Effector memory CD4-positive, alpha-beta T cell (primary cell): ENCODE data around the gene GRID2.

Experiments
- DNase-seq, 3 donors: peaks; one replicate each; pipeline ENCODE4 v3.0.0-alpha.2; 2020
- H3K27ac ChIP-seq: 2 replicates; pipeline ENCODE4 v1.7.0; 2013; ENCODE audit warnings: mild to moderate bottlenecking, low read length, moderate library complexity; ENCODE audit not compliant: insufficient read depth, poor library complexity, severe bottlenecking
- H3K27me3 ChIP-seq: replicated peaks from 2 replicates; pipeline ENCODE4 v1.7.0; 2013; ENCODE audit warnings: mild to moderate bottlenecking, low read length; ENCODE audit not compliant: insufficient read depth, control insufficient read depth, poor library complexity, severe bottlenecking
- H3K36me3 ChIP-seq: 2 replicates; pipeline ENCODE4 v1.7.0; 2013; ENCODE audit warnings: mild to moderate bottlenecking, low read length, moderate library complexity; ENCODE audit not compliant: control insufficient read depth, insufficient read depth
- H3K4me1 ChIP-seq: 2 replicates; pipeline ENCODE4 v1.7.0; 2013; ENCODE audit warnings: low read length, mild to moderate bottlenecking; ENCODE audit not compliant: control insufficient read depth, insufficient read depth, poor library complexity, severe bottlenecking
- H3K4me3 ChIP-seq: 2 replicates; pipeline ENCODE4 v1.7.0; 2013; ENCODE audit warnings: low read length, low read depth, mild to moderate bottlenecking; ENCODE audit not compliant: insufficient read depth, poor library complexity, severe bottlenecking
- H3K9me3 ChIP-seq: 2 replicates; pipeline ENCODE4 v1.7.0; 2013; ENCODE audit warnings: mild to moderate bottlenecking, low read length, moderate library complexity; ENCODE audit not compliant: control insufficient read depth

Gene GRID2

GRCh38 chr4:92339676-92340075, 35.9 kb downstream of the GRID2 start:
- no peaks in the 10 kb centered on the region for H3K27me3 ChIP-seq
- H3K9me3 ChIP-seq: no peaks in the 10 kb centered on the region
- H3K4me1 ChIP-seq: no peaks in the 10 kb centered on the region
- H3K4me3 ChIP-seq: no peak overlapping the region
- DNase-seq: no peak
- no peak overlapping the region for H3K27ac ChIP-seq
- no peaks in the 10 kb centered on the region for H3K36me3 ChIP-seq

DNA sequence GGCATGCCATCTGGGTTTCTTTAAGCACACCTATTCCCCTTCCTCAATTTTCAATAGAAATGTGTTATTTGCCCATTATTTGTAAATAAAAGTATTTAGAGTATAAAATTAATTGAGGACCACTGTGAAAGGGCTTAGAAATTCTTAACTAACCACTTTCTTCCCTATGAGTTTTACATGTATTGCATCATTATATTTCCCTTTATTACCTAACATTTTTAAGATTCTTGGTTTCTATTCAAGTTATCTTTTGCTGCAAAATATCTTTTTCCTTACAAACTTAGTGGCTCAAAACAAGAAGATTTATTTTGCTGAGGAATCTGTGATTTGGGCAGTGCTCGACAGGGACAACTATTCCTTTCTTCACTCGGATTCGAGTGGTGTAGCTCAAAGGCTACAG, 40.5 kb downstream of the GRID2 start:
- Histone ChIP-seq H3K9me3 (no peaks in the 10 kb centered on the region), H3K4me1 (no peaks in the 10 kb centered on the region)

GRCh38 chr4:92346289-92346688, 42.5 kb downstream of the GRID2 start:
- H3K27ac ChIP-seq: no peak overlapping the region
- DNase-seq: no peak
- H3K27me3 ChIP-seq: no peaks in the 10 kb centered on the region
- H3K36me3 ChIP-seq: no peaks in the 10 kb centered on the region
- H3K9me3 ChIP-seq: no peaks in the 10 kb centered on the region
- H3K4me1 ChIP-seq: no peaks in the 10 kb centered on the region
- no peak overlapping the region for H3K4me3 ChIP-seq

More for the DNA sequence above, 40.5 kb downstream of the GRID2 start:
- H3K27me3 ChIP-seq: no peaks in the 10 kb centered on the region
- no peak overlapping the region for H3K4me3 ChIP-seq
- H3K36me3 ChIP-seq: no peaks in the 10 kb centered on the region
- no peak for DNase-seq
- no peak overlapping the region for H3K27ac ChIP-seq

GRCh38 chr4:92357966-92358365, 54.2 kb downstream of the GRID2 start:
- H3K4me1 ChIP-seq: no peaks in the 10 kb centered on the region
- no peak overlapping the region for H3K27ac ChIP-seq
- no peak for DNase-seq
- H3K9me3 ChIP-seq: peaks cover 4% of the 10 kb centered on the region
- H3K27me3 ChIP-seq: no peaks in the 10 kb centered on the region
- no peak overlapping the region for H3K4me3 ChIP-seq
- no peaks in the 10 kb centered on the region for H3K36me3 ChIP-seq

- Histone ChIP-seq H3K4me3 (no peak overlapping the region), H3K27me3 (no peaks in the 10 kb centered on the region), H3K36me3 (no peaks in the 10 kb centered on the region), H3K27ac (no peak overlapping the region), H3K4me1 (no peaks in the 10 kb centered on the region), H3K9me3 (no peaks in the 10 kb centered on the region)
- DNase-seq: no peak
Observed at GRCh38 chr4:92359491-92359890, 55.7 kb downstream of the GRID2 start.

DNA sequence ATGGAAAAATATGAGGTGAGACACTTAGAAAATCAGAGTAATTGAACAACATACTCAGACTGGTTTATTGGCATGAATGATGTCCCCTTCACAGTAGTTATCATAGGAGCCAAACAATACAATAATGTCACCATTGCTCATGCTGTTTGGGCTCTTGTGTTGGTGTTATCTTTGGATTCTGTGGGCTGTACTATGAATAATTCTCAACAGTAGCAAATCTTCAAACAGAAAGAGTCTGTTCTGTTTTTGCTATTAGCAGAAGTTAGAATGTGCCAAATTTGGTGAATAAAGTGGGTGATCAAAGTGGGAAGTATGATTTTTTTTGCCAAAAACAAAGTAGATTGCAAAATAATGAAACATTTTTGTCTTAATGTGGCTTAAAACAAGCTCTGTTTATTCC, 58.3 kb downstream of the GRID2 start:
- no peak for DNase-seq
- Histone ChIP-seq H3K4me3 (no peak overlapping the region), H3K36me3 (no peaks in the 10 kb centered on the region), H3K9me3 (no peaks in the 10 kb centered on the region), H3K4me1 (no peaks in the 10 kb centered on the region), H3K27ac (no peak overlapping the region), H3K27me3 (no peaks in the 10 kb centered on the region)

DNA sequence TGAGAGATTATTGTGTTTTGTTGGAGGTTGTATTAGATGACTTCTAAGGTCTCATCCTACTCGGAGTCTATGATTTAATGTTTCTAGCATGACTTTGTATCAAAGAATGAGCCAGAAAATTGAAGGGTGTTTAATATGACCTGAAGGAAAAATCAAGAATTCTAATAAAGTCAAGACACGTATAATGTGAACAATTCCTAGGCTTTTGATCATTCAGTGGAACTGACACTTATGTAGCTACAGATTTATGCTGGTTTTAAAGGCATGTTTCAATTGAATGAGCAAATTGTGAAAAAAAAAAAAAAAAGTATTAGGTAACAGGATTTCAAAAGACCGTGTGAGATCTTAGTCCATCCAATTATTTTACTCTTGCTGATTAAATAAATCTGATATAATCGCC, 64.9 kb downstream of the GRID2 start:
- DNase-seq: no peak
- Histone ChIP-seq H3K36me3 (no peaks in the 10 kb centered on the region), H3K9me3 (no peaks in the 10 kb centered on the region), H3K4me3 (no peak overlapping the region), H3K27me3 (no peaks in the 10 kb centered on the region), H3K4me1 (no peaks in the 10 kb centered on the region), H3K27ac (no peak overlapping the region)

DNA sequence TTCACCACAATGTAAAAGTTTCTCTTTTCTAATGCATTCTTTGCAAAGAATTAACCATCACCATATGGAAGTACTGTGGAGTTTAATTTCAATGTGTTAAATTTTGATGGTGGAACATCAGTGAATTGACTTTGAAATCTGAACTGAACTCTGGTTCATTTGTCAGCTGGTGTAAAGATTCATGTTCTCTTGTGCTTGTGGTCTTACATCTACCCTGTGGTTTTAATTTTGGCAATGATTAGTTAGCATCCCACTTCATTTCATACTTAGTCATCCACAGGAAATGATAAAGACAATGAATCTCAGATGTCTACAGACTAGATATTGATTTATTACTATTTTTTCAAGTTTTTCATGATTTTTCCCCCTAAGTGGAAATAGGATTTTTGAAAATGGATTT, 77.8 kb downstream of the GRID2 start:
- H3K36me3 ChIP-seq: no peaks in the 10 kb centered on the region
- no peaks in the 10 kb centered on the region for H3K9me3 ChIP-seq
- no peaks in the 10 kb centered on the region for H3K27me3 ChIP-seq
- H3K4me3 ChIP-seq: no peak overlapping the region
- no peaks in the 10 kb centered on the region for H3K4me1 ChIP-seq
- no peak for DNase-seq
- no peak overlapping the region for H3K27ac ChIP-seq

DNA sequence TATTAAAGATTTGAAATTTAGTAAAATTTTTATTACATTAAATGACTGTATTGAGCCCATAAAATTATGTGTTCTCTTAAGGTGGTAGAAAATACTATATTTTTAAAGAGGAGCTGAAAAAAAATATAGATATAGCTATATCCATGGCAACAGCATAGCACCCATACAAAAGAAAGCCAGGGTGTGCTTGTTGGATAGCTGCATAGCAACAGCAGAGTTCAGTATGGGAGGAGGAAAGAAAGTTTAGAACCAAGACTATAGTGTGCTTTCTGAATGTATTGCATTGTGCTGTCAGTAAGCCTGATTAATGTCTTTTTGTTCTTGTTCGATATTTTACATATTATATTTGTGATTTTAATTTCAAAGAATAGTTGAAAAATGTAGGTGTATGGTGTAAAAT, 78.4 kb downstream of the GRID2 start:
- no peaks in the 10 kb centered on the region for H3K36me3 ChIP-seq
- H3K4me3 ChIP-seq: no peak overlapping the region
- no peaks in the 10 kb centered on the region for H3K27me3 ChIP-seq
- no peak for DNase-seq
- no peaks in the 10 kb centered on the region for H3K9me3 ChIP-seq
- no peaks in the 10 kb centered on the region for H3K4me1 ChIP-seq
- H3K27ac ChIP-seq: no peak overlapping the region

DNA sequence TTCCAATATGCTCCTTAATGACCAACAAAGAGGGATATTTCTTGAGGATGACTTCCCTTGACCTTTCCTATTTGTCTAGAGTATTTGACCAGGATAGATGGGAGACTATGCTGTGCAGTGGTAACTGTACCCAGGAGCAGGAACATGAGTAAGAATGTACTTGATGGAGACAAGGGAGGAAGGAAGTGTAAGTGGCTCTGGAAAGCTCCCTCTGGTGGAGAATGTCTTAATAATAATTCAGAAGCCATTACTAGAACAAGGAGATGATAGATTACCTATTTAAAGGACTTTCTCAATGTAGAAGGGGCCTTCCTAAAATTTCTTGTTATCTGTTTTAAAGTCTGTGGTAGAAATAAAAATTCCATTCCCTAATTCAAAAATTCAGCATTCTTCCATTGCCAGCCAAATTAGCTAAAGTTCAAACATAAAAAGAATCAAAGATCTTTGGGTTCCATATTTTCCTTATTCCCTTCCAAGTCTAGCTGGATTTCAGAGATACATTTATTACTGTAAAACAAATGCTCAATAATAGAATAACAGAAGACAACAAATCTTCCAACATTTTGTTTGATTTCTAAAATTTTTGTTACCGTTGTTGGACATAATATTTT, 83.8 kb downstream of the GRID2 start:
- Histone ChIP-seq H3K27ac (no peak overlapping the region), H3K4me3 (no peak overlapping the region), H3K36me3 (no peaks in the 10 kb centered on the region), H3K27me3 (no peaks in the 10 kb centered on the region), H3K9me3 (no peaks in the 10 kb centered on the region), H3K4me1 (no peaks in the 10 kb centered on the region)
- no peak for DNase-seq
